ENCODE measurements around the gene DNMT1. TPM values are rescaled to one million over a fixed set of nuclear protein-coding genes. Genes with fewer than 3 reads are reported as not detected.
A peak's percentile ranks its signal among the peaks of the same experiment; 100 is the strongest.

Gene DNMT1
- polyA plus RNA-seq, 1 of the 3 experiments (the other 2 are of a cell fraction) = 58.3 TPM

DNA sequence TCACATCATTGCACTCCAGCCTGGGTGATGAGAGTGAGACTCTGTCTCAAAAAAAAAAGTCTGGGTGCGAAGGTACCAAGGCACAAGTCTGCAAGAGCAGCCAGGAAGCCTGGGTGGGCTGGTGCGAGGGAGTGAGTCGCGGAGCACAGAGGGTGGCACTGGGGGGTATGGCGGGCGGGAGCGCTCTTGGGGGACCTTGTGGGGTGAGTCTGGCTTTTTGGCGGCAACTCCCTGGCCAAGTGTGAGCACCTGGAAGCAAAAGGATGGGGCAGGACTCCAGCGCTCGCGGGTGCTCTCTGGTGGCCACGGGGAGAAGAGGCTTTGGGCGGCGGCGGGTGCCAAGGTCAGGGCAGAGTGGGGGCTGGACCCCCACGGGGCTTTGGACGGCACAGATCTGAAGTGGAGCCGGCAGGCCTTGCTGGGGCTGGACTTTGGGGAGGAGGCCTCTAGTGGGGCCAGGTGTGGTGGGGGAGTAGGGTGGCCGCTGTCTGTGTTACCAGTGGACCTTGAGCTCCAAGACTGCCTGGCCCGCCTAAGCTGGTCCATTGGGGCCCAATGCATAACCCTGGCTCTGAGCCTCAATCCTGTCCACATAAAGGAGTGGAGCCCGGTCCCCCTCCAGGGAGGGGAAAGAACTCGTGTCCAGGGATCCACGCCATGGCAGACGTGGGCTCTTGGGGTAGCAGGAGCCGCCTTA lies 81.7 kb downstream of the DNMT1 start:
- no peaks in the 10 kb centered on the region for H3K27me3 ChIP-seq (ENCODE audit: insufficient read depth)
- H3K9me3 ChIP-seq = no peaks in the 10 kb centered on the region
- POLR2A ChIA-PET = interaction anchor here (1.2 to 1.9 kb wide), 4 partner anchors 9 to 182 kb away, joined by 3 to 11 read pairs (median 5); no protein-coding TSS in a partner anchor
- peaks cover 11% of the 10 kb centered on the region; the same call in 1 of the 2 replicates for H4K20me1 ChIP-seq (ENCODE audit: insufficient read depth)
- H2AFZ ChIP-seq (ENCODE audit: low read depth) = no peak overlapping the region
- peak; percentile 75 for DNase-seq
- peaks cover 20% of the 10 kb centered on the region for H3K79me2 ChIP-seq (ENCODE audit: insufficient read depth)
- peaks cover 0 to 5% of the 10 kb centered on the region in 2 experiments; a peak in 1 of 4 replicates for H3K4me1 ChIP-seq (ENCODE audit: control insufficient read depth in 1 of 2, insufficient read depth in 2 of 2, low read depth in 1 of 2, low read length in 1 of 2)
- peaks cover 31 to 59% of the 10 kb centered on the region in 2 experiments for H3K36me3 ChIP-seq (replicated peaks in 1 of 2; ENCODE audit: control insufficient read depth in 1 of 2, insufficient read depth in 2 of 2, low read length in 1 of 2)
- H3K9me2 ChIP-seq = no peaks in the 10 kb centered on the region
- no peak overlapping the region for H3K4me2 ChIP-seq
- H3K9ac ChIP-seq = no peak overlapping the region
- H3K4me3 ChIP-seq (ENCODE audit: low read depth in 2 of 2, low read length in 1 of 2) = no peak overlapping the region; a peak in 1 of 4 replicates
- CTCF ChIA-PET = interaction anchor here (1.2 to 2.1 kb wide), 3 partner anchors 14 to 182 kb away, joined by 3 to 11 read pairs (median 5); no protein-coding TSS in a partner anchor
- 63% methylated on average over 22 of the region's 25 CpGs for WGBS (ENCODE audit: low lambda C conversion rate)
- no peak overlapping the region; a peak in 1 of 4 replicates for H3K27ac ChIP-seq (ENCODE audit: low read depth in 2 of 2, low read length in 1 of 2)
- peaks cover 28% of the 10 kb centered on the region for H3F3A ChIP-seq (replicated peaks; ENCODE audit: insufficient read depth)
- TF ChIP-seq EP300 (IDR thresholded peaks at IDR 0.05; ENCODE audit: borderline replicate concordance in 1 of 2, low read depth in 1 of 2, low read length in 1 of 2) (no peak), FOXM1 (IDR thresholded peaks at IDR 0.05; ENCODE audit: low read depth) (no peak), TAF1 (IDR thresholded peaks at IDR 0.05; ENCODE audit: borderline replicate concordance, low read depth, low read length) (no peak), MXI1 (IDR thresholded peaks at IDR 0.05; ENCODE audit: low read depth, low read length) (no peak), EZH2phosphoT487 (IDR thresholded peaks at IDR 0.05; ENCODE audit: borderline replicate concordance, low read depth) (no peak), MEF2A (IDR thresholded peaks at IDR 0.05; ENCODE audit: borderline replicate concordance, low read depth) (no peak), FOXJ3 (CRISPR knock-in tag; IDR thresholded peaks at IDR 0.05) (no peak), JUND (IDR thresholded peaks at IDR 0.05) (0 out of 2 replicates have a peak, but pooled peaks have one; percentile 12), TCF12 (IDR thresholded peaks at IDR 0.05) (no peak), SMC3 (IDR thresholded peaks at IDR 0.05; ENCODE audit: low read depth, low read length) (0 out of 2 replicates have a peak, but pooled peaks have one; percentile 13), GABPA (IDR thresholded peaks at IDR 0.05; ENCODE audit: low read depth) (no peak), POLR2AphosphoS5 (IDR thresholded peaks at IDR 0.05; ENCODE audit: low read depth, low read length) (no peak; the same call in 1 of the 2 replicates), RAD21 (IDR thresholded peaks at IDR 0.05; ENCODE audit: low read length) (0 out of 2 replicates have a peak, but pooled peaks have one; percentile 15), RFX5 (IDR thresholded peaks at IDR 0.05; ENCODE audit: low read length) (no peak), TEAD4 (IDR thresholded peaks at IDR 0.05; ENCODE audit: borderline replicate concordance, insufficient read depth) (no peak), ELF1 (IDR thresholded peaks at IDR 0.05) (no peak), FOSL2 (IDR thresholded peaks at IDR 0.05; ENCODE audit: borderline replicate concordance, low read depth) (no peak), NRF1 (IDR thresholded peaks at IDR 0.05; ENCODE audit: low read depth, low read length) (no peak), NFIC (IDR thresholded peaks at IDR 0.05; ENCODE audit: borderline replicate concordance) (no peak)
- TF ChIP-seq, protein P1, sequence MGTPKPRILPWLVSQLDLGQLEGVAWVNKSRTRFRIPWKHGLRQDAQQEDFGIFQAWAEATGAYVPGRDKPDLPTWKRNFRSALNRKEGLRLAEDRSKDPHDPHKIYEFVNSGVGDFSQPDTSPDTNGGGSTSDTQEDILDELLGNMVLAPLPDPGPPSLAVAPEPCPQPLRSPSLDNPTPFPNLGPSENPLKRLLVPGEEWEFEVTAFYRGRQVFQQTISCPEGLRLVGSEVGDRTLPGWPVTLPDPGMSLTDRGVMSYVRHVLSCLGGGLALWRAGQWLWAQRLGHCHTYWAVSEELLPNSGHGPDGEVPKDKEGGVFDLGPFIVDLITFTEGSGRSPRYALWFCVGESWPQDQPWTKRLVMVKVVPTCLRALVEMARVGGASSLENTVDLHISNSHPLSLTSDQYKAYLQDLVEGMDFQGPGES (IDR thresholded peaks at IDR 0.05; ENCODE audit: low read depth, low read length) = no peak
- TF ChIP-seq, protein P2, sequence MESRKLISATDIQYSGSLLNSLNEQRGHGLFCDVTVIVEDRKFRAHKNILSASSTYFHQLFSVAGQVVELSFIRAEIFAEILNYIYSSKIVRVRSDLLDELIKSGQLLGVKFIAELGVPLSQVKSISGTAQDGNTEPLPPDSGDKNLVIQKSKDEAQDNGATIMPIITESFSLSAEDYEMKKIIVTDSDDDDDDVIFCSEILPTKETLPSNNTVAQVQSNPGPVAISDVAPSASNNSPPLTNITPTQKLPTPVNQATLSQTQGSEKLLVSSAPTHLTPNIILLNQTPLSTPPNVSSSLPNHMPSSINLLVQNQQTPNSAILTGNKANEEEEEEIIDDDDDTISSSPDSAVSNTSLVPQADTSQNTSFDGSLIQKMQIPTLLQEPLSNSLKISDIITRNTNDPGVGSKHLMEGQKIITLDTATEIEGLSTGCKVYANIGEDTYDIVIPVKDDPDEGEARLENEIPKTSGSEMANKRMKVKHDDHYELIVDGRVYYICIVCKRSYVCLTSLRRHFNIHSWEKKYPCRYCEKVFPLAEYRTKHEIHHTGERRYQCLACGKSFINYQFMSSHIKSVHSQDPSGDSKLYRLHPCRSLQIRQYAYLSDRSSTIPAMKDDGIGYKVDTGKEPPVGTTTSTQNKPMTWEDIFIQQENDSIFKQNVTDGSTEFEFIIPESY (IDR thresholded peaks at IDR 0.05; ENCODE audit: borderline replicate concordance, low read depth) = no peak
- TF ChIP-seq, protein P3, sequence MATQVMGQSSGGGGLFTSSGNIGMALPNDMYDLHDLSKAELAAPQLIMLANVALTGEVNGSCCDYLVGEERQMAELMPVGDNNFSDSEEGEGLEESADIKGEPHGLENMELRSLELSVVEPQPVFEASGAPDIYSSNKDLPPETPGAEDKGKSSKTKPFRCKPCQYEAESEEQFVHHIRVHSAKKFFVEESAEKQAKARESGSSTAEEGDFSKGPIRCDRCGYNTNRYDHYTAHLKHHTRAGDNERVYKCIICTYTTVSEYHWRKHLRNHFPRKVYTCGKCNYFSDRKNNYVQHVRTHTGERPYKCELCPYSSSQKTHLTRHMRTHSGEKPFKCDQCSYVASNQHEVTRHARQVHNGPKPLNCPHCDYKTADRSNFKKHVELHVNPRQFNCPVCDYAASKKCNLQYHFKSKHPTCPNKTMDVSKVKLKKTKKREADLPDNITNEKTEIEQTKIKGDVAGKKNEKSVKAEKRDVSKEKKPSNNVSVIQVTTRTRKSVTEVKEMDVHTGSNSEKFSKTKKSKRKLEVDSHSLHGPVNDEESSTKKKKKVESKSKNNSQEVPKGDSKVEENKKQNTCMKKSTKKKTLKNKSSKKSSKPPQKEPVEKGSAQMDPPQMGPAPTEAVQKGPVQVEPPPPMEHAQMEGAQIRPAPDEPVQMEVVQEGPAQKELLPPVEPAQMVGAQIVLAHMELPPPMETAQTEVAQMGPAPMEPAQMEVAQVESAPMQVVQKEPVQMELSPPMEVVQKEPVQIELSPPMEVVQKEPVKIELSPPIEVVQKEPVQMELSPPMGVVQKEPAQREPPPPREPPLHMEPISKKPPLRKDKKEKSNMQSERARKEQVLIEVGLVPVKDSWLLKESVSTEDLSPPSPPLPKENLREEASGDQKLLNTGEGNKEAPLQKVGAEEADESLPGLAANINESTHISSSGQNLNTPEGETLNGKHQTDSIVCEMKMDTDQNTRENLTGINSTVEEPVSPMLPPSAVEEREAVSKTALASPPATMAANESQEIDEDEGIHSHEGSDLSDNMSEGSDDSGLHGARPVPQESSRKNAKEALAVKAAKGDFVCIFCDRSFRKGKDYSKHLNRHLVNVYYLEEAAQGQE (IDR thresholded peaks at IDR 0.05; ENCODE audit: low read depth, low read length) = no peak
- TF ChIP-seq, protein P4, sequence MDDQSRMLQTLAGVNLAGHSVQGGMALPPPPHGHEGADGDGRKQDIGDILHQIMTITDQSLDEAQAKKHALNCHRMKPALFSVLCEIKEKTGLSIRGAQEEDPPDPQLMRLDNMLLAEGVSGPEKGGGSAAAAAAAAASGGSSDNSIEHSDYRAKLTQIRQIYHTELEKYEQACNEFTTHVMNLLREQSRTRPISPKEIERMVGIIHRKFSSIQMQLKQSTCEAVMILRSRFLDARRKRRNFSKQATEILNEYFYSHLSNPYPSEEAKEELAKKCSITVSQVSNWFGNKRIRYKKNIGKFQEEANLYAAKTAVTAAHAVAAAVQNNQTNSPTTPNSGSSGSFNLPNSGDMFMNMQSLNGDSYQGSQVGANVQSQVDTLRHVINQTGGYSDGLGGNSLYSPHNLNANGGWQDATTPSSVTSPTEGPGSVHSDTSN (IDR thresholded peaks at IDR 0.05) = peak; percentile 11; the same call in 1 of the 2 replicates
- TF ChIP-seq, protein P5, sequence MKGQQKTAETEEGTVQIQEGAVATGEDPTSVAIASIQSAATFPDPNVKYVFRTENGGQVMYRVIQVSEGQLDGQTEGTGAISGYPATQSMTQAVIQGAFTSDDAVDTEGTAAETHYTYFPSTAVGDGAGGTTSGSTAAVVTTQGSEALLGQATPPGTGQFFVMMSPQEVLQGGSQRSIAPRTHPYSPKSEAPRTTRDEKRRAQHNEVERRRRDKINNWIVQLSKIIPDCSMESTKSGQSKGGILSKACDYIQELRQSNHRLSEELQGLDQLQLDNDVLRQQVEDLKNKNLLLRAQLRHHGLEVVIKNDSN (IDR thresholded peaks at IDR 0.05; ENCODE audit: borderline replicate concordance, low read depth) = no peak
- TF ChIP-seq, protein P6, sequence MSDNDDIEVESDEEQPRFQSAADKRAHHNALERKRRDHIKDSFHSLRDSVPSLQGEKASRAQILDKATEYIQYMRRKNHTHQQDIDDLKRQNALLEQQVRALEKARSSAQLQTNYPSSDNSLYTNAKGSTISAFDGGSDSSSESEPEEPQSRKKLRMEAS (IDR thresholded peaks at IDR 0.05; ENCODE audit: low read depth) = no peak

All from SK-N-SH (cell line).